Heart left ventricle (tissue), 13 donors: ENCODE measurements around the gene ADO.

Experiments
- CTCF ChIP-seq, 12 donors: fragments of 200-600 bp; sonication (generic) in 4 of 12; IDR thresholded peaks; one replicate each; pipeline versions ENCODE4 v1.5.0 to v1.8.0; 2018 to 2022; ENCODE audit warnings: antibody characterized with exemption in 12 of 12, mild to moderate bottlenecking in 5 of 12
- POLR2A ChIP-seq, 2 donors: fragments of 450-650 bp; IDR thresholded peaks; one replicate each; pipeline ENCODE4 v1.6.1; 2017; ENCODE audit warnings: antibody characterized with exemption in 2 of 2, mild to moderate bottlenecking in 2 of 2, moderate library complexity in 2 of 2
- donor health status: ischemic (EF 13 %, LVEDD 7.1; RV severe dilation, severe dysfunction).
- donor health status: DM: no; HTN: yes; CAD: no.
- donor health status: DM: no; HTN: no; CAD: no.
- donor health status: ischemic (EF 25% LVEDD 6.9; RV normal size, moderate dysfunction).
- donor health status: ischemic (EF 25% LVEDD 5.7; RV mildly dilated, moderate dysfunction).
- donor health status: ischemic (EF 35%, LVEDD 5.7; RV mildly dilated, moderate dysfunction).
- donor health status: nonischemic (EF 11% LVEDD 7.7; RV severe dilation, severe dysfunction).
- donor health status: DM: yes; HTN: yes; CAD: no.
- donor health status: PGD.
- donor health status: ischemic (EF 29% LVEDD 5.4; RV normal size, mild dysfunction).
- donor health status: nonischemic (EF 23%, LVEDD 6.1; RV moderate dilation, normal function).

- no peak for TF ChIP-seq CTCF (IDR thresholded peaks at IDR 0.05)
- TF ChIP-seq POLR2A (IDR thresholded peaks at IDR 0.05) = no peak
Observed at GRCh38 chr10:62806251-62806650, 1.7 kb downstream of the ADO start.
